Measurements from ENCODE around the gene MANBA.

- TF ChIP-seq CTCF (conservative IDR thresholded peaks at IDR 0.05), result no peak
- TF ChIP-seq ZFX (IDR thresholded peaks at IDR 0.05), result no peak
These were observed 23.9 kb downstream of the MANBA start for GRCh38 chr4:102736636-102737549.
